Suprapubic skin (tissue), 3 donors: Measurements from ENCODE around the gene TCF7L2.

ENCODE experiments used
- POLR2AphosphoS5 ChIP-seq, 3 donors: sonication (generic); formaldehyde crosslinking; IDR thresholded peaks; one replicate each; pipeline ENCODE4 v1.6.1; 2017; ENCODE audit warnings: antibody characterized with exemption in 3 of 3
- TF ChIP-seq, protein P1 (sequence below), 2 donors: fragments of 200-600 bp in 1 of 2; fragments of 450-650 bp in 1 of 2; sonication (generic) in 1 of 2; IDR thresholded peaks; one replicate each; pipeline ENCODE4 v1.5.1; 2016 to 2019; ENCODE audit warnings: antibody characterized with exemption in 2 of 2, mild to moderate bottlenecking in 1 of 2, moderate library complexity in 1 of 2

DNA sequence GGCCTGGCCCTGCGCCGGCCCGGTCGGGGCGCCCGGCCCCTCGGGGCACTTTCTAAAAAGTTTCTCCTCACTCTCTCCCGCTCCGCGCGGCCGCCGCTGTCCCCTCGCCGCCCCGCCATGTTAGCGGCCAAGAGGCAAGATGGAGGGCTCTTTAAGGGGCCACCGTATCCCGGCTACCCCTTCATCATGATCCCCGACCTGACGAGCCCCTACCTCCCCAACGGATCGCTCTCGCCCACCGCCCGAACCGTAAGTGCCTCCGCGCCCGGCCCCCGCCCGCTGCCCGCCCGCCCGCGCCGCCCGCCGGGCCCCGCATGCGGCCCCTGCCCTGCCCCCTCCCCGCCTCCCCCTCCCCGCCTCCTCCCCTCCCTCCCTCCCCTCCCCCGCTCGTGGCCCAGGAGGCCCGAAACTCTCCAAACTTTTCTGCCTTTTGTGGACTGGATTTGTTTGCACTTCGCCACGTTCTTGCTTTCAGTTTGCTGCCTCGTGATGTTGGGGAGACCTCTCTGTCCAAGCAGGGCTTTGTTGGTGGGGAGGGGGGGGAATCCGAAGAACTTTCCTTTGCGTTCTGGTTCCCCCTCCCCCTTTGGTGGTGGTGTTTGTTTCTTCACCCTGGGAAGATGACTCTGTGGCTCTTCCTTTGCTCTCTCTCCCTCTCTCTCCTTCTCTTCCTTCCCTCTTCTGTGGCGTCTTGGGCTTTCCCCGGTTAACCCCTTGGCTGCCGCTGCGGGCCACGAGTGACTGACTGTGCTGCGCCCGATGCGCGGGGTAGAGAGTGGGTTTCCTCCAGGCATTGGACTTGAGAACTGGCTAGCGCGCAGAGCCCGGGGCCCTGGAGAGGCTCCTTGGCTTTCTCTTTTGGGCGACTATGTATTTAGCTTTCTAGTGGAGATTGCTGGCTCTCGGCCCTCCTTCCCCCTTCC lies 1.6 kb downstream of the TCF7L2 start:
- TF ChIP-seq POLR2AphosphoS5 (IDR thresholded peaks at IDR 0.05), result peak in 2 of 3 donors; percentile 67 to 76
- TF ChIP-seq, protein P1, sequence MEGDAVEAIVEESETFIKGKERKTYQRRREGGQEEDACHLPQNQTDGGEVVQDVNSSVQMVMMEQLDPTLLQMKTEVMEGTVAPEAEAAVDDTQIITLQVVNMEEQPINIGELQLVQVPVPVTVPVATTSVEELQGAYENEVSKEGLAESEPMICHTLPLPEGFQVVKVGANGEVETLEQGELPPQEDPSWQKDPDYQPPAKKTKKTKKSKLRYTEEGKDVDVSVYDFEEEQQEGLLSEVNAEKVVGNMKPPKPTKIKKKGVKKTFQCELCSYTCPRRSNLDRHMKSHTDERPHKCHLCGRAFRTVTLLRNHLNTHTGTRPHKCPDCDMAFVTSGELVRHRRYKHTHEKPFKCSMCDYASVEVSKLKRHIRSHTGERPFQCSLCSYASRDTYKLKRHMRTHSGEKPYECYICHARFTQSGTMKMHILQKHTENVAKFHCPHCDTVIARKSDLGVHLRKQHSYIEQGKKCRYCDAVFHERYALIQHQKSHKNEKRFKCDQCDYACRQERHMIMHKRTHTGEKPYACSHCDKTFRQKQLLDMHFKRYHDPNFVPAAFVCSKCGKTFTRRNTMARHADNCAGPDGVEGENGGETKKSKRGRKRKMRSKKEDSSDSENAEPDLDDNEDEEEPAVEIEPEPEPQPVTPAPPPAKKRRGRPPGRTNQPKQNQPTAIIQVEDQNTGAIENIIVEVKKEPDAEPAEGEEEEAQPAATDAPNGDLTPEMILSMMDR (IDR thresholded peaks at IDR 0.05), result no peak
